Brain microvascular endothelial cell (primary cell): Measurements from ENCODE around the gene OTUD6A.

Experiments
- DNase-seq: peaks from one replicate; pipeline ENCODE4 v3.0.0-alpha.2; 2020
- H3K27ac ChIP-seq: fragments of 250-450 bp; sonication (Bioruptor Pico); 2 replicates; pipeline ENCODE4 v1.5.1; 2020; ENCODE audit warnings: mild to moderate bottlenecking, moderate library complexity
- H3K27me3 ChIP-seq: fragments of 250-450 bp; sonication (Bioruptor Pico); replicated peaks from 2 replicates; pipeline ENCODE4 v1.5.1; 2020; ENCODE audit warnings: mild to moderate bottlenecking
- H3K36me3 ChIP-seq: fragments of 250-450 bp; sonication (Bioruptor Pico); replicated peaks from 2 replicates; pipeline ENCODE4 v1.5.1; 2020; ENCODE audit warnings: mild to moderate bottlenecking
- H3K4me3 ChIP-seq: 2 replicates; pipeline ENCODE4 v1.5.1; 2011; ENCODE audit warnings: low read depth, mild to moderate bottlenecking, control low read depth, low read length, moderate library complexity
- CTCF ChIP-seq: IDR thresholded peaks from 2 replicates; pipeline ENCODE4 v1.5.1; 2011; ENCODE audit warnings: low read depth, mild to moderate bottlenecking, moderate library complexity, low read length, control low read depth, inconsistent platforms; ENCODE audit errors: missing control alignments
- in situ Hi-C: cut with HindIII; loops from 2 replicates; pipeline ENCODE4 v1.10.0; 2017; ENCODE audit warnings: low sequenced_read_pairs, low pct_ligation_motif_present

The OTUD6A gene

GRCh38 chrX:70025464-70025863 lies 36.8 kb upstream of the OTUD6A start:
- no peak for DNase-seq
- no peaks in the 10 kb centered on the region for H3K36me3 ChIP-seq
- H3K27me3 ChIP-seq: no peaks in the 10 kb centered on the region
- no peak overlapping the region for H3K27ac ChIP-seq
- no peak for TF ChIP-seq CTCF
- no peak overlapping the region for H3K4me3 ChIP-seq
- in situ Hi-C loops: no loop called here

GRCh38 chrX:70026112-70026850 lies 36.0 kb upstream of the OTUD6A start:
- no peak for TF ChIP-seq CTCF
- Histone ChIP-seq H3K4me3 (no peak overlapping the region), H3K36me3 (no peaks in the 10 kb centered on the region), H3K27me3 (no peaks in the 10 kb centered on the region), H3K27ac (peak overlapping the region; percentile 25)
- no peak for DNase-seq
- in situ Hi-C loops: no loop called here

- DNase-seq: no peak
- Histone ChIP-seq H3K27me3 (no peaks in the 10 kb centered on the region), H3K4me3 (no peak overlapping the region), H3K36me3 (no peaks in the 10 kb centered on the region), H3K27ac (peak overlapping the region; percentile 25)
- in situ Hi-C loops: no loop called here
- no peak for TF ChIP-seq CTCF
These were observed 35.4 kb upstream of the OTUD6A start for GRCh38 chrX:70026851-70027200.

GRCh38 chrX:70029863-70030262 lies 32.4 kb upstream of the OTUD6A start:
- Histone ChIP-seq H3K4me3 (no peak overlapping the region), H3K27ac (no peak overlapping the region), H3K36me3 (no peaks in the 10 kb centered on the region), H3K27me3 (no peaks in the 10 kb centered on the region)
- no peak for DNase-seq
- in situ Hi-C loops: no loop called here
- TF ChIP-seq CTCF: no peak

GRCh38 chrX:70030301-70030767 lies 31.9 kb upstream of the OTUD6A start:
- Histone ChIP-seq H3K27me3 (no peaks in the 10 kb centered on the region), H3K4me3 (no peak overlapping the region), H3K36me3 (no peaks in the 10 kb centered on the region), H3K27ac (no peak overlapping the region)
- peak; percentile 31 for DNase-seq
- peak; percentile 85 for TF ChIP-seq CTCF
- in situ Hi-C loops: no loop called here

- no peak for DNase-seq
- in situ Hi-C loops: no loop called here
- peak; percentile 2 for TF ChIP-seq CTCF
These were observed 29.5 kb upstream of the OTUD6A start for GRCh38 chrX:70032792-70033191.

More at GRCh38 chrX:70032792-70033191, 29.5 kb upstream of the OTUD6A start:
- no peaks in the 10 kb centered on the region for H3K36me3 ChIP-seq
- no peaks in the 10 kb centered on the region for H3K27me3 ChIP-seq
- no peak overlapping the region for H3K4me3 ChIP-seq
- H3K27ac ChIP-seq: no peak overlapping the region
